Prostate gland (tissue), 2 donors: ENCODE results near the gene B4GALNT3. TPM values are rescaled to one million over a fixed set of nuclear protein-coding genes. Genes with fewer than 3 reads are reported as not detected.
"Not testable (repeated sequence)": the region's sequence is repeated elsewhere in the genome, so short reads cannot be mapped to it uniquely, and the experiment has no call there.

Experiments used
- DNase-seq: peaks from one replicate; pipeline ENCODE4 v3.0.0-alpha.2; 2019; ENCODE audit warnings: low spot score
- H3K27ac ChIP-seq, 2 donors: fragments of 200-600 bp; sonication (generic); 2 replicates each; pipeline ENCODE4 v1.5.1; 2017 to 2019
- H3K27me3 ChIP-seq: fragments of 200-600 bp; sonication (generic); replicated peaks from 2 replicates; pipeline ENCODE4 v1.5.1; 2019; ENCODE audit not compliant: insufficient read depth
- H3K36me3 ChIP-seq, 2 donors: fragments of 200-600 bp; sonication (generic); 1 replicate in 1 of 2; 2 replicates in 1 of 2; pipeline versions ENCODE4 v1.5.1 to v1.8.1; 2017 to 2019
- H3K4me1 ChIP-seq: fragments of 200-600 bp; sonication (generic); replicated peaks from 2 replicates; pipeline ENCODE4 v1.5.1; 2019
- H3K4me3 ChIP-seq, 2 donors: fragments of 200-600 bp; sonication (generic); 2 replicates each; pipeline ENCODE4 v1.5.1; 2017 to 2019
- H3K9me3 ChIP-seq: fragments of 200-600 bp; sonication (generic); 2 replicates; pipeline ENCODE4 v1.5.1; 2017
- CTCF ChIP-seq, 4 experiments: fragments of 200-600 bp in 2 of 4; fragments of 450-650 bp in 2 of 4; sonication (generic) in 2 of 4; IDR thresholded peaks; 1 replicate in 3 of 4; 2 replicates in 1 of 4; pipeline ENCODE4 v1.5.1; 2016 to 2019; ENCODE audit warnings: antibody characterized with exemption in 4 of 4, mild to moderate bottlenecking in 2 of 4, moderate library complexity in 2 of 4
- POLR2A ChIP-seq: fragments of 450-650 bp; IDR thresholded peaks from one replicate; pipeline ENCODE4 v1.6.1; 2016; ENCODE audit warnings: antibody characterized with exemption, mild to moderate bottlenecking
- POLR2AphosphoS5 ChIP-seq: sonication (generic); formaldehyde crosslinking; IDR thresholded peaks from one replicate; pipeline ENCODE4 v1.6.1; 2017; ENCODE audit warnings: antibody characterized with exemption
- WGBS: methylation state at CpG from one replicate; pipeline ENCODE4 v1.1.5; 2018; 5-methylcytosine and 5-hydroxymethylcytosine counted together
- intact Hi-C: fragments of 100-400 bp; cut with DNase I; formaldehyde crosslinking; loops from one replicate; pipeline ENCODE4 v1.14.2; 2022
- total RNA-seq, 2 donors: library from RNA; depleted of rRNA; stranded (reverse); fragments of >200 nt; gene quantifications; one replicate each; pipeline ENCODE4 v1.1.0, GENCODE V29; 2016

Gene B4GALNT3
- total RNA-seq = 10 to 100 TPM in 1 of 2 donors, 1 to 10 TPM in 1; 7.1 to 16.3 TPM

GRCh38 chr12:459430-460258 is at the start of gene B4GALNT3:
TSS of gene B4GALNT3 (plus strand) at chr12:459939. CDS start at chr12:460377, 438 bp downstream.
- DNase-seq = peak; percentile 54
- H3K4me3 ChIP-seq = peak within 1 kb of the TSS; percentile 44 to 62
- no peak within 1 kb of the TSS for H3K27ac ChIP-seq
- H3K27me3 ChIP-seq = no peaks in the 10 kb centered on the region
- no peaks in the 10 kb centered on the region for H3K9me3 ChIP-seq
- TF ChIP-seq POLR2A = peak; percentile 62
- peak in 1 of 4 experiments; percentile 6 for TF ChIP-seq CTCF (IDR thresholded peaks at IDR 0.05)
- TF ChIP-seq POLR2AphosphoS5 = no peak
- no peaks in the 10 kb centered on the region for H3K36me3 ChIP-seq
- H3K4me1 ChIP-seq = no peaks in the 10 kb centered on the region
- intact Hi-C loops = no loop called here
- WGBS = 3% methylated on average over 59 of the region's 82 CpGs

- Histone ChIP-seq H3K4me1 (no peaks in the 10 kb centered on the region), H3K27me3 (no peaks in the 10 kb centered on the region), H3K27ac (no peak overlapping the region), H3K4me3 (no peak overlapping the region), H3K9me3 (no peaks in the 10 kb centered on the region), H3K36me3 (peaks cover 0 to 7% of the 10 kb centered on the region in 2 donors)
- no peak for DNase-seq
- 62% methylated on average over 2 of the region's 2 CpGs for WGBS
- no peak for TF ChIP-seq POLR2AphosphoS5
- no peak for TF ChIP-seq CTCF (IDR thresholded peaks at IDR 0.05)
- TF ChIP-seq POLR2A = no peak
- intact Hi-C loops = no loop called here
Observed at GRCh38 chr12:414859-415258, 44.9 kb upstream of the B4GALNT3 start.

GRCh38 chr12:418432-418831 is 41.3 kb upstream of the B4GALNT3 start:
- intact Hi-C loops = no loop called here
- TF ChIP-seq POLR2AphosphoS5 (no peak), CTCF (IDR thresholded peaks at IDR 0.05) (no peak), POLR2A (no peak)
- 93% methylated on average over 6 of the region's 6 CpGs for WGBS
- no peak overlapping the region for H3K4me3 ChIP-seq
- no peak overlapping the region for H3K27ac ChIP-seq
- H3K9me3 ChIP-seq = no peaks in the 10 kb centered on the region
- no peaks in the 10 kb centered on the region for H3K27me3 ChIP-seq
- DNase-seq = no peak
- H3K4me1 ChIP-seq = no peaks in the 10 kb centered on the region
- no peaks in the 10 kb centered on the region for H3K36me3 ChIP-seq

GRCh38 chr12:422526-422925 is 37.2 kb upstream of the B4GALNT3 start:
- H3K27ac ChIP-seq = no peak overlapping the region
- WGBS = 93% methylated on average over 3 of the region's 3 CpGs
- H3K4me3 ChIP-seq = no peak overlapping the region
- DNase-seq = no peak
- H3K9me3 ChIP-seq = no peaks in the 10 kb centered on the region
- TF ChIP-seq POLR2AphosphoS5 (no peak), POLR2A (no peak), CTCF (IDR thresholded peaks at IDR 0.05) (no peak)
- H3K27me3 ChIP-seq = no peaks in the 10 kb centered on the region
- H3K4me1 ChIP-seq = no peaks in the 10 kb centered on the region
- intact Hi-C loops = no loop called here
- H3K36me3 ChIP-seq = no peaks in the 10 kb centered on the region

- H3K36me3 ChIP-seq = not testable (repeated sequence)
Observed at GRCh38 chr12:435737-436136, 24.0 kb upstream of the B4GALNT3 start.

More at GRCh38 chr12:435737-436136, 24.0 kb upstream of the B4GALNT3 start:
- H3K9me3 ChIP-seq, DNase-seq, H3K27ac ChIP-seq, H3K27me3 ChIP-seq, H3K4me1 ChIP-seq, intact Hi-C loops, H3K4me3 ChIP-seq: not testable (repeated sequence)
- 100% methylated on average over 2 of the region's 2 CpGs for WGBS
